ENCODE data around the gene PIK3CG.
"Not testable (repeated sequence)": the region's sequence is repeated elsewhere in the genome, so short reads cannot be mapped to it uniquely, and the experiment has no call there.

The PIK3CG gene

GRCh38 chr7:106865130-106866041 is at the start of gene PIK3CG:
Gene PIK3CG (plus strand): TSS chr7:106865282. CDS start chr7:106867562, 2,280 bp downstream.
- DNase-seq = no peak

- no peak for DNase-seq
Observed at GRCh38 chr7:106817098-106817497, 48.0 kb upstream of the PIK3CG start.

- no peak for DNase-seq
Observed at GRCh38 chr7:106818736-106819135, 46.3 kb upstream of the PIK3CG start.

GRCh38 chr7:106819546-106819945 is 45.5 kb upstream of the PIK3CG start:
- DNase-seq = no peak

GRCh38 chr7:106820321-106821217 is 44.5 kb upstream of the PIK3CG start:
- no peak for DNase-seq

DNA sequence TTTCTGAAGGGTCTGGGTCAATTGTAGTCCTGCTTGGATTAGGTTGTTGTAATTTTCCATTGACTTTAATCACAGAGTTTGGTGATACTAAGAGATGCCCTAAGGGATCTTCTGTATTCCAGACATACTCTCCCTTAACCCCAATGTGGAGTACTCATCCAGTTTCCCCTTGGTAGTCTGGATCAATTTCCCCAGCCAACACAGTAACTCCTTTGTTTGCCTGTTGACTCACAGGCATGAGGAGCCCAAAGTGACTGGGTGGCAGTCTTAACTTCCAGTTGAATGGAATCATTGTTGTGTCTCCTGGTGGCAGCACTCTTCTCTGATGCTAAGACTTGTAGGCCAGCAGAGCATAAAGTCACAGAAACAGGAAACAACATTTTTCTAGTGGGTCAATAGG is 41.5 kb upstream of the PIK3CG start:
- DNase-seq = no peak

DNA sequence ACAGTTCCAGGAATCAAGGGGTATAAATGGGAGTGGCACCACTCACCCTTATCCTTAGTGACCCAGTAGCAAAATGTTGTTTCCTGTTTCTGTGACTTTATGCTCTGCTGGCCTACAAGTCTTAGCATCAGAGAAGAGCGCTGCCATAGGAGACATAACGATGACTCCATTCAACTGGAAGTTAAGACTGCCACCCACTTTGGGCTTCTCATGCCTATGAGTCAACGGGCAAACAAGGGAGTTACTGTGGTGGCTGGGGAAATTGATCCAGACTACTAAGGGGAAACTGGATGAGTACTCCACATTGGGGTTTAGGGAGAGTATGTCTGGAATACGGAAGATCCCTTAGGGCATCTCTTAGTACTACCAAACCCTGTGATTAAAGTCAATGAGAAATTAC is 40.6 kb upstream of the PIK3CG start:
- DNase-seq = no peak

- no peak for DNase-seq
Observed at GRCh38 chr7:106827626-106828025, 37.5 kb upstream of the PIK3CG start.

DNA sequence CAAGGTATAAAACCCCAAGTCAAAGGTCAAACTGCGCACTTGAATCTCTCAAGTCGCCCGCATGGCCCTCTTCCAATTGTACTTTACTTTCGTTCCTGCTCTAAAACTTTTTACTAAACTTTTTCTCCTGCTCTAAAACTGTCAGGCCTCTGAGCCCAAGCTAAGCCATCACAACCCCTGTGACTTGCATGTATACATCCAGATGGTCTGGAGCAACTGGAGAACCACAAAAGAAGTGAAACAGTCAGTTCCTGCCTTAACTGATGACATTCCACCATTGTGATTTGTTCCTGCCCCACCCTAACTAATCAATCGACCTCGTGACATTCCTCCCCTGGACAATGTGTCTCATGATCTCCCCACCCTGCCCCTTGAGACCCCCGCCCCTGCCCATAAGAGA is 35.6 kb upstream of the PIK3CG start:
- DNase-seq = no peak

DNA sequence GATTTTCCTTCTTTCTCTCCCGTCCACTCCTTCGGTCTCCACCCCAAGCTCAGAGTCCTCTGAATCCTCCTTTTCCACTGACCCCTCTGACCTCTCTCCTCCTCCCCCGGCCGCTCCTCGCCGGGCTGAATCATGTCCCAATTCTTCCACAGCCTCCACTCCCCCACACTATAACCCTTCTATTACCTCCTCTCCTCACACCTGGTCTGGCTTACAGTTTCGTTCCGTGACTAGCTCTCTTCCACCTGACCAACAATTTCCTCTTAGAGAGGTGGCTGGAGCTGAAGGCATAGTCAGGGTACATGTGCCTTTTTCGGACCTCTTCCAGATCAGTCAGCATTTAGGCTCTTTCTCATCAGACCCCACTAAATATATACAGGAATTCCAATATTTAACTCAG is 34.2 kb upstream of the PIK3CG start:
- not testable (repeated sequence) for DNase-seq

GRCh38 chr7:106836816-106837215 is 28.3 kb upstream of the PIK3CG start:
- DNase-seq = no peak

- DNase-seq = no peak
Observed at GRCh38 chr7:106839511-106839910, 25.6 kb upstream of the PIK3CG start.

- no peak for DNase-seq
Observed at GRCh38 chr7:106840342-106840741, 24.7 kb upstream of the PIK3CG start.

DNA sequence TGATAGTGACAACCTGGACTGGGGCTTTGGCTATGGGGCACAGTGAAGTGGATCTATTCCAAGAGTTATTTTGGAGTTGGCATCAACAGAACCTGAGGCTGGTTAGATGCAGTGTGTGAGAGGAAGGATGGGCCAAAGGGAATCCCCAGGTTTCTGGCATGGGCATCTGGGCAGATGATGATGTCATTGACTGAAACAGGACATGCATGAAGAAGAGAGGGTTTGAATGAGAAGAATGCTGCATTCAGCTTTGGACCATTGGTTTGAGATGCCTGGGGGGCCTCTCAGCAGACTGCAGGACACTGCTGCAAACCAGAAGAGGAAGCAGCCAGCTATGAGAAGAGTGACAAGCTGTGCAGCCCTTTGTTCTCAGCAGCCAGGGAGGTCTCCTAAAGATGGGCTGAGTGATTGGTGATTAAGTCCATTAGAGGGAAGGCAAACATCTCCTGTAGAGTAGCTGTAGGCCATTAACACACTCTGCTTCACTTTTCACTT is 23.1 kb upstream of the PIK3CG start:
- no peak for DNase-seq

GRCh38 chr7:106844279-106844997 is 20.6 kb upstream of the PIK3CG start:
- DNase-seq = no peak

DNA sequence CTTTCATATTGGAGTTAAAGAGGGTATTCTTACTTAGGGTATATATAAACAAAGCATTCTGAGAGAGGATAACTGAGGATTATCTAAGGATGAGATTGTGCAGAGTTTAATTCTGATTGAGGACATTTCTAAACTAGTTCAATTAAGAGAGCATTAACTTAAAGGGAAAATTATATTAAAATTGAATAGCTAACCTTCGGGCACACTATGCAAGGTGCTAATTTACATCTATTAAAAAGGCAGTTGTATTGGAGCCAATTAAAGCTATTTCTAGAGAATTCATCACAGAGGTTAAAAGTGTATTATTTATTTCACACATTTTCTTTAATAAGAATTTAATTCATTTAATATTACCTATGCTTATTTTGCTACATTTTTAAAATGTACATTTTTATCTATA is 17.0 kb upstream of the PIK3CG start:
- DNase-seq = no peak

GRCh38 chr7:106848851-106849442 is 16.1 kb upstream of the PIK3CG start:
- DNase-seq = no peak

- not testable (repeated sequence) for DNase-seq
Observed at GRCh38 chr7:106851632-106852031, 13.4 kb upstream of the PIK3CG start.

- DNase-seq = no peak
Observed at GRCh38 chr7:106853250-106853908, 11.7 kb upstream of the PIK3CG start.

DNA sequence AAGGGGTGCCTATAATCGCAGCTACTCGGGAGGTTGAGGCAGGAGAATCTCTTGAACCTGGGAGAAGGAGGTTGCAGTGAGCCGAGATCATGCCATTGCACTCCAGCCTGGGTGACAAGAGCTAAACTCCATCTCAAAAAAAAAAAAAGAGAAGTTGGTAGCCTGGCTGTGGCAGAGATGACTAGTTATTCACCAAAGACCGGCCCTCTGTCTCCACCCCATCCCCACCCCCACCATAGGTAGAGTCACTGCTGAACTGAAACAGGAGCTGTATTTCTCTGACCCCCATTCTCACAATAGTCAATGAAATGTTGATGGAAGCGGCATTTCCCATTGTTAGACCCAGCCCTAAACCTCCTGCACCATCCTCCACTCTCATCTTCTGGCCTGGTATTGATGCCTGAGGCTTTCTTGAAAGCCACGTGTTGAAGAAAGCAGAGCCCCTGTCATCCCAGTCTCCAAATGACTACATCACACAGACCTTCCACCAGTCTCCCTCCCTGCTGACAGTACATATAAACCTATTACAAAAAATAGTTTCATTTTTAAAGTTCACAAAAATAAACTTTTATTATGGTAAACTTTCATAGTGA is 9.4 kb upstream of the PIK3CG start:
- DNase-seq = no peak

Measured in activated CD4-positive, alpha-beta T cell treated with anti-CD3 and anti-CD28 coated beads for 1 hour (primary cell).